Calu3 (cell line): ENCODE data around the gene DYNC1I1. TPM values are rescaled to one million over a fixed set of nuclear protein-coding genes. Genes with fewer than 3 reads are reported as not detected.

Source experiments
- BruUV-seq: library from RNA; stranded (reverse); fragments of 400-500 nt; replicated peaks from 2 replicates; lab custom pipeline; 2021; lab: Mats Ljungman, UMichigan
- CTCF ChIA-PET: fragments of 300-600 bp; sonication (Branson Sonifier 250); formaldehyde crosslinking; loops from one replicate; lab custom pipeline; 2022; ENCODE audit warnings: antibody characterized with exemption; lab: Charles Lee
- DNase-seq: peaks from one replicate; pipeline ENCODE4 v3.0.0; 2022
- H3K27ac Mint-ChIP-seq: one replicate; pipeline ENCODE4 v1.8.0; 2022; ENCODE audit warnings: mixed read lengths; ENCODE audit not compliant: unreplicated experiment
- H3K27me3 Mint-ChIP-seq: one replicate; pipeline ENCODE4 v1.8.0; 2022; ENCODE audit warnings: mixed read lengths; ENCODE audit not compliant: unreplicated experiment
- H3K36me3 Mint-ChIP-seq: one replicate; pipeline ENCODE4 v1.8.0; 2022; ENCODE audit warnings: mild to moderate bottlenecking, moderate library complexity, mixed read lengths; ENCODE audit not compliant: insufficient read depth, unreplicated experiment
- H3K4me1 Mint-ChIP-seq: one replicate; pipeline ENCODE4 v1.8.0; 2022; ENCODE audit warnings: mild to moderate bottlenecking, low read depth, mixed read lengths; ENCODE audit not compliant: unreplicated experiment
- H3K4me3 Mint-ChIP-seq: one replicate; pipeline ENCODE4 v1.8.0; 2022; ENCODE audit warnings: mild to moderate bottlenecking, low read depth, moderate library complexity, mixed read lengths; ENCODE audit not compliant: unreplicated experiment
- H3K9me3 Mint-ChIP-seq: one replicate; pipeline ENCODE4 v1.8.0; 2022; ENCODE audit warnings: low read depth, mixed read lengths; ENCODE audit not compliant: unreplicated experiment
- CTCF ChIP-seq: fragments of 200-600 bp; IDR thresholded peaks from one replicate; pipeline ENCODE4 v1.8.0; 2022; ENCODE audit warnings: antibody characterized with exemption; ENCODE audit not compliant: unreplicated experiment
- intact Hi-C: fragments of 100-400 bp; cut with micrococcal nuclease; formaldehyde crosslinking; loops from one replicate; pipeline ENCODE4 v1.10.0; 2022; ENCODE audit not compliant: unreplicated experiment
- total RNA-seq: library from RNA; stranded (reverse); gene quantifications from 2 replicates; pipeline ENCODE4 v1.2.3, GENCODE V29; 2022

The DYNC1I1 gene
- total RNA-seq, 1 experiment from 2014 or later: 0.73 TPM

GRCh38 chr7:95753440-95753839, 18.9 kb upstream of the DYNC1I1 start:
- no peak for TF ChIP-seq CTCF
- Mint-ChIP-seq H3K4me1 (no peaks in the 10 kb centered on the region), H3K9me3 (no peaks in the 10 kb centered on the region), H3K27me3 (peaks cover 5% of the 10 kb centered on the region), H3K36me3 (no peaks in the 10 kb centered on the region), H3K4me3 (no peak overlapping the region), H3K27ac (no peak overlapping the region)
- no peak for DNase-seq
- no TSS peak for BruUV-seq
- intact Hi-C loops: no loop called here
- CTCF ChIA-PET: no interaction called here

- intact Hi-C loops: no loop called here
- Mint-ChIP-seq H3K27me3 (no peaks in the 10 kb centered on the region), H3K36me3 (no peaks in the 10 kb centered on the region), H3K4me3 (no peak overlapping the region), H3K9me3 (no peaks in the 10 kb centered on the region), H3K27ac (no peak overlapping the region), H3K4me1 (no peaks in the 10 kb centered on the region)
- no TSS peak for BruUV-seq
- DNase-seq: no peak
- CTCF ChIA-PET: no interaction called here
- no peak for TF ChIP-seq CTCF
Observed at GRCh38 chr7:95755277-95755934, 16.9 kb upstream of the DYNC1I1 start.

GRCh38 chr7:95758187-95758586, 14.2 kb upstream of the DYNC1I1 start:
- no peaks in the 10 kb centered on the region for H3K9me3 Mint-ChIP-seq
- no peak overlapping the region for H3K27ac Mint-ChIP-seq
- TF ChIP-seq CTCF: no peak
- no peaks in the 10 kb centered on the region for H3K36me3 Mint-ChIP-seq
- DNase-seq: no peak
- no TSS peak for BruUV-seq
- no peak overlapping the region for H3K4me3 Mint-ChIP-seq
- intact Hi-C loops: no loop called here
- CTCF ChIA-PET: no interaction called here
- H3K4me1 Mint-ChIP-seq: no peaks in the 10 kb centered on the region
- H3K27me3 Mint-ChIP-seq: no peaks in the 10 kb centered on the region

- H3K36me3 Mint-ChIP-seq: no peaks in the 10 kb centered on the region
- no TSS peak for BruUV-seq
- intact Hi-C loops: no loop called here
- no peaks in the 10 kb centered on the region for H3K9me3 Mint-ChIP-seq
- H3K27me3 Mint-ChIP-seq: no peaks in the 10 kb centered on the region
- H3K27ac Mint-ChIP-seq: no peak overlapping the region
- DNase-seq: no peak
- no peak for TF ChIP-seq CTCF
- no peaks in the 10 kb centered on the region for H3K4me1 Mint-ChIP-seq
- H3K4me3 Mint-ChIP-seq: no peak overlapping the region
- CTCF ChIA-PET: no interaction called here
Observed at GRCh38 chr7:95766086-95766485, 6.3 kb upstream of the DYNC1I1 start.
